OCI-LY7 (cell line): Measurements from ENCODE around the gene DCAF8. TPM values are rescaled to one million over a fixed set of nuclear protein-coding genes. Genes with fewer than 3 reads are reported as not detected.

ENCODE experiments used
- BruUV-seq: library from RNA; stranded (reverse); fragments of 400-500 nt; replicated peaks from 2 replicates; lab custom pipeline; 2021; lab: Mats Ljungman, UMichigan
- CTCF ChIA-PET: fragments of 300-600 bp; sonication (Branson Sonifier 250); formaldehyde crosslinking; loops from one replicate; lab custom pipeline; 2022; ENCODE audit warnings: antibody characterized with exemption; ENCODE audit not compliant: unreplicated experiment; lab: Charles Lee
- POLR2A ChIA-PET: fragments of 300-600 bp; sonication (Branson Sonifier 250); formaldehyde crosslinking; loops from one replicate; lab custom pipeline; 2022; ENCODE audit warnings: antibody characterized with exemption; lab: Charles Lee
- DNase-seq: peaks from one replicate; pipeline ENCODE4 v3.0.0-alpha.2; 2015; ENCODE audit warnings: low spot score
- H2AFZ ChIP-seq: fragments of 200-600 bp; sonication (generic), shearing (Covaris generic); 2 replicates; pipeline ENCODE4 v1.6.1; 2014; ENCODE audit warnings: mild to moderate bottlenecking, antibody characterized with exemption, low read length, moderate library complexity
- H3K27ac ChIP-seq: fragments of 200-600 bp; sonication (generic); 2 replicates; pipeline ENCODE4 v1.5.1; 2014; ENCODE audit warnings: mixed run types, low read depth, mild to moderate bottlenecking, moderate library complexity, low read length, inconsistent platforms; ENCODE audit not compliant: poor library complexity, severe bottlenecking
- H3K36me3 ChIP-seq: fragments of 200-600 bp; sonication (generic); 2 replicates; pipeline ENCODE4 v1.6.1; 2014; ENCODE audit warnings: mild to moderate bottlenecking, antibody characterized with exemption, low read length, moderate library complexity, mixed read lengths; ENCODE audit not compliant: insufficient read depth
- H3K4me1 ChIP-seq: fragments of 200-600 bp; sonication (generic); 2 replicates; pipeline ENCODE4 v1.5.1; 2014; ENCODE audit warnings: mild to moderate bottlenecking, low read length; ENCODE audit not compliant: insufficient read depth, poor library complexity, severe bottlenecking
- H3K4me2 ChIP-seq: fragments of 200-600 bp; sonication (generic); 2 replicates; pipeline ENCODE4 v1.6.1; 2014; ENCODE audit warnings: mild to moderate bottlenecking, low read length
- H3K4me3 ChIP-seq: fragments of 200-600 bp; sonication (generic); 2 replicates; pipeline ENCODE4 v1.5.1; 2014; ENCODE audit warnings: mild to moderate bottlenecking, low read depth, low read length; ENCODE audit not compliant: poor library complexity, severe bottlenecking
- H3K79me2 ChIP-seq: fragments of 200-600 bp; sonication (generic); 2 replicates; pipeline ENCODE4 v1.6.1; 2016; ENCODE audit warnings: low read depth, mild to moderate bottlenecking, low read length, moderate library complexity, mixed read lengths; ENCODE audit not compliant: insufficient read depth
- H3K9me2 ChIP-seq: fragments of 200-600 bp; sonication (generic); 2 replicates; pipeline ENCODE4 v1.6.1; 2016; ENCODE audit warnings: mild to moderate bottlenecking, low read length, mixed read lengths; ENCODE audit not compliant: insufficient read depth
- H3K9me3 ChIP-seq: fragments of 200-600 bp; sonication (generic); 2 replicates; pipeline ENCODE4 v1.6.1; 2014; ENCODE audit warnings: mild to moderate bottlenecking, mixed run types, low read length, mixed read lengths
- H4K20me1 ChIP-seq: fragments of 200-600 bp; sonication (generic); 2 replicates; pipeline ENCODE4 v1.6.1; 2014; ENCODE audit warnings: mild to moderate bottlenecking, antibody characterized with exemption, low read length, moderate library complexity, mixed read lengths; ENCODE audit not compliant: insufficient read depth
- CTCF ChIP-seq: fragments of 200-600 bp; sonication (generic); conservative IDR thresholded peaks from 2 replicates; pipeline ENCODE4 v1.5.1; 2014; ENCODE audit warnings: mild to moderate bottlenecking, antibody characterized with exemption, low read length, moderate library complexity, mixed read lengths
- EZH2phosphoT487 ChIP-seq: fragments of 200-600 bp; sonication (generic); IDR thresholded peaks from 2 replicates; pipeline ENCODE4 v1.6.1; 2018; ENCODE audit warnings: low read depth, borderline replicate concordance, mild to moderate bottlenecking, mixed run types, antibody characterized with exemption, low read length, moderate library complexity, mixed read lengths
- intact Hi-C: fragments of 100-400 bp; cut with micrococcal nuclease; formaldehyde crosslinking; loops from one replicate; pipeline ENCODE4 v1.10.0; 2022; ENCODE audit not compliant: unreplicated experiment
- total RNA-seq, 2 experiments: library from RNA; depleted of rRNA in 1 of 2; stranded (reverse); fragments of >200 nt in 1 of 2; shearing (Covaris generic) in 1 of 2; gene quantifications; 2 replicates each; pipeline ENCODE4 v1.2.3, GENCODE V29; 2014 to 2022

DCAF8 gene
- total RNA-seq, 2 experiments from 2014 or later = 118 to 139 TPM

- Histone ChIP-seq H3K9me2 (no peaks in the 10 kb centered on the region), H2AFZ (no peak overlapping the region), H3K9me3 (no peaks in the 10 kb centered on the region), H3K4me3 (no peak overlapping the region), H3K4me2 (no peak overlapping the region), H3K27ac (no peak overlapping the region), H3K4me1 (peaks cover 12% of the 10 kb centered on the region), H3K79me2 (no peaks in the 10 kb centered on the region), H4K20me1 (no peaks in the 10 kb centered on the region), H3K36me3 (no peaks in the 10 kb centered on the region)
- DNase-seq = no peak
- intact Hi-C loops = no loop called here
- POLR2A ChIA-PET = interaction anchor here (0.6 kb wide), 2 partner anchors 67 to 1154 kb away, joined by 3 to 5 read pairs; no protein-coding TSS in a partner anchor
- CTCF ChIA-PET = interaction anchor here (0.8 kb wide), 1 partner anchor 8 kb away, joined by 4 read pairs; no protein-coding TSS in a partner anchor
- no TSS peak for BruUV-seq
- no peak for TF ChIP-seq EZH2phosphoT487
- no peak for TF ChIP-seq CTCF
Measured at GRCh38 chr1:160196143-160196542, 66.2 kb downstream of the DCAF8 start.

GRCh38 chr1:160194737-160195059 lies 67.7 kb downstream of the DCAF8 start:
- no peaks in the 10 kb centered on the region for H4K20me1 ChIP-seq
- ChIA-PET CTCF (no interaction called here), POLR2A (no interaction called here)
- DNase-seq = no peak
- intact Hi-C loops = no loop called here
- no peak overlapping the region for H3K4me2 ChIP-seq
- H3K79me2 ChIP-seq = no peaks in the 10 kb centered on the region
- no peak overlapping the region for H3K4me3 ChIP-seq
- no peaks in the 10 kb centered on the region for H3K36me3 ChIP-seq
- H2AFZ ChIP-seq = no peak overlapping the region
- TF ChIP-seq EZH2phosphoT487 (no peak), CTCF (no peak)
- H3K27ac ChIP-seq = no peak overlapping the region
- H3K4me1 ChIP-seq = peaks cover 7% of the 10 kb centered on the region
- H3K9me3 ChIP-seq = no peaks in the 10 kb centered on the region
- no TSS peak for BruUV-seq
- H3K9me2 ChIP-seq = no peaks in the 10 kb centered on the region
